Gastroesophageal sphincter (tissue), 4 donors: ENCODE results near the gene SMARCB1. TPM values are rescaled to one million over a fixed set of nuclear protein-coding genes. Genes with fewer than 3 reads are reported as not detected.

Experiments
- ATAC-seq: fragments of 150-250 bp; one replicate; pipeline ENCODE4 v1.9.1; 2016; ENCODE audit warnings: mild to moderate bottlenecking, moderate library complexity
- H3K27ac ChIP-seq, 4 donors: fragments of 200-600 bp; sonication (generic) in 3 of 4; 1 replicate in 3 of 4; 2 replicates in 1 of 4; pipeline ENCODE4 v1.5.1; 2016 to 2019
- H3K27me3 ChIP-seq: fragments of 200-600 bp; sonication (generic); one replicate; pipeline ENCODE4 v1.5.1; 2019
- H3K36me3 ChIP-seq, 2 donors: fragments of 200-600 bp; sonication (generic); one replicate each; pipeline ENCODE4 v1.5.1; 2019; ENCODE audit warnings: control low read depth in 1 of 2
- H3K4me1 ChIP-seq, 3 donors: fragments of 200-600 bp; sonication (generic); 1 replicate in 2 of 3; 2 replicates in 1 of 3; pipeline ENCODE4 v1.5.1; 2016 to 2019; ENCODE audit warnings: control low read depth in 2 of 3
- H3K4me3 ChIP-seq, 2 donors: fragments of 200-600 bp; sonication (generic); one replicate each; pipeline ENCODE4 v1.5.1; 2019; ENCODE audit warnings: mild to moderate bottlenecking in 1 of 2, moderate library complexity in 1 of 2
- H3K9me3 ChIP-seq, 3 donors: fragments of 200-600 bp; sonication (generic); one replicate each; pipeline ENCODE4 v1.5.1; 2017 to 2019; ENCODE audit warnings: control low read depth in 2 of 3
- EP300 ChIP-seq: sonication (generic); formaldehyde crosslinking; IDR thresholded peaks from one replicate; pipeline ENCODE4 v1.6.1; 2017; ENCODE audit warnings: antibody characterized with exemption, mild to moderate bottlenecking
- POLR2A ChIP-seq, 2 donors: fragments of 450-650 bp; IDR thresholded peaks; one replicate each; pipeline ENCODE4 v1.6.1; 2017; ENCODE audit warnings: antibody characterized with exemption in 2 of 2, mild to moderate bottlenecking in 2 of 2, moderate library complexity in 1 of 2
- POLR2AphosphoS5 ChIP-seq: sonication (generic); formaldehyde crosslinking; IDR thresholded peaks from one replicate; pipeline ENCODE4 v1.6.1; 2017; ENCODE audit warnings: antibody characterized with exemption
- WGBS, 2 donors: methylation state at CpG; one replicate each; pipeline ENCODE4 v1.1.5; 2018; ENCODE audit warnings: low coverage in 1 of 2; 5-methylcytosine and 5-hydroxymethylcytosine counted together
- total RNA-seq, 4 donors: library from RNA; depleted of rRNA; stranded (reverse); fragments of >200 nt; gene quantifications; one replicate each; pipeline ENCODE4 v1.1.0, GENCODE V29; 2016
- TF ChIP-seq, protein P1 (sequence below), 4 experiments: fragments of 200-600 bp in 2 of 4; fragments of 450-650 bp in 2 of 4; sonication (generic) in 1 of 4; IDR thresholded peaks; one replicate each; pipeline ENCODE4 v1.5.1; 2017 to 2019; ENCODE audit warnings: antibody characterized with exemption in 4 of 4, mild to moderate bottlenecking in 2 of 4, moderate library complexity in 2 of 4

Gene SMARCB1
- total RNA-seq, 4 donors from 2014 or later: 27.9 to 58.8 (median 32.7) TPM

DNA sequence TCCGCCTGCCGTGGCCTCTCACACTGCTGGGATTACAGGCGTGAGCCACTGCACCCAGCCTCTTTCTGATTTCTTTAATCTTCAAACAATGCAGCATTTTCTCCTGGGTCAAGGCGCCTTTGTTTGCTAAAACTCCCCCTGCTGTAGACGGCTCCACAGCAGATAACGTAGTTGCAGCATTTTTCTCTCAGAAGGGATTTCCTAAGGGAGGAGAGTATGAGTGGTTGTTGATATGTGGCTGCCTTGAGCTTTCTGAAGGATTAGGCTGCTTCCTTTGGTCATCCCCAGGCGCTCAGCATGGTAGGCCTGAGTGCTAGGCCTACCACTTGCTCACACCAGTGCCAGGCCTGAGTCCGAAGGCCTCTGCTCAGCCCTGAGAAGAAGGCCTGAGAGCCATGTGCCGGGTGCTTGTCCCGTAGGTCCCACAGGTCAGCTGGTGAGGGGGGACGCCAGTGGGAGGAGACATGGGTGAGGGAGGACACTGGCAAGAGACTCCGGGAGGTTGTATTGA is 18.1 kb downstream of the SMARCB1 start:
- ATAC-seq: no peak
- Histone ChIP-seq H3K27me3 (no peaks in the 10 kb centered on the region), H3K36me3 (peaks cover 0 to 100% of the 10 kb centered on the region in 2 donors), H3K27ac (no peak overlapping the region), H3K4me3 (no peak overlapping the region), H3K9me3 (no peaks in the 10 kb centered on the region), H3K4me1 (no peaks in the 10 kb centered on the region)
- 70 to 93% methylated on average over 3 to 7 of the region's 12 CpGs for WGBS, 2 donors
- TF ChIP-seq POLR2A (IDR thresholded peaks at IDR 0.05) (no peak), POLR2AphosphoS5 (no peak), EP300 (no peak)
- TF ChIP-seq, protein P1, sequence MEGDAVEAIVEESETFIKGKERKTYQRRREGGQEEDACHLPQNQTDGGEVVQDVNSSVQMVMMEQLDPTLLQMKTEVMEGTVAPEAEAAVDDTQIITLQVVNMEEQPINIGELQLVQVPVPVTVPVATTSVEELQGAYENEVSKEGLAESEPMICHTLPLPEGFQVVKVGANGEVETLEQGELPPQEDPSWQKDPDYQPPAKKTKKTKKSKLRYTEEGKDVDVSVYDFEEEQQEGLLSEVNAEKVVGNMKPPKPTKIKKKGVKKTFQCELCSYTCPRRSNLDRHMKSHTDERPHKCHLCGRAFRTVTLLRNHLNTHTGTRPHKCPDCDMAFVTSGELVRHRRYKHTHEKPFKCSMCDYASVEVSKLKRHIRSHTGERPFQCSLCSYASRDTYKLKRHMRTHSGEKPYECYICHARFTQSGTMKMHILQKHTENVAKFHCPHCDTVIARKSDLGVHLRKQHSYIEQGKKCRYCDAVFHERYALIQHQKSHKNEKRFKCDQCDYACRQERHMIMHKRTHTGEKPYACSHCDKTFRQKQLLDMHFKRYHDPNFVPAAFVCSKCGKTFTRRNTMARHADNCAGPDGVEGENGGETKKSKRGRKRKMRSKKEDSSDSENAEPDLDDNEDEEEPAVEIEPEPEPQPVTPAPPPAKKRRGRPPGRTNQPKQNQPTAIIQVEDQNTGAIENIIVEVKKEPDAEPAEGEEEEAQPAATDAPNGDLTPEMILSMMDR (IDR thresholded peaks at IDR 0.05): no peak

DNA sequence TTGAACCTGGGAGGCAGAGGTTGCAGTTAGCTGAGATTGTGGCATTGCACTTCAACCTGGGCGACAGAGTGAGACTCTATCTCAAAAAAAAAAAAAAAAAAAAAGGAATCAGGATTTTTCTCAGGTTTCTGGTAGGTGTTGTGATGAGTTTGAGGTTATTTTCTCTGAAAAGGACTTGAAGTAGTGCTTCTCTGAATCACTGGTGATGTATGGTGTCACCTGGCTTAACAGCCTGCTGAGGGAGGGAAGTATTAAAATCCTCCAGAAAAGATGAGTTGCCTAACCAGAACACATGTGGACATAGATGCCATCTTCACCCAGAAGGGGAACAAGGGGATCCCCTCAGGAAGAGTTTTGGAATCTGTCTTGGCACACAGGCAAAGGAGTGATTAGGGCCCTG is 20.1 kb downstream of the SMARCB1 start:
- no CpG with 5 or more reads among the region's 1 CpG for WGBS, 2 donors
- Histone ChIP-seq H3K4me3 (no peak overlapping the region), H3K9me3 (no peaks in the 10 kb centered on the region), H3K27ac (no peak overlapping the region), H3K36me3 (peaks cover 0 to 99% of the 10 kb centered on the region in 2 donors), H3K4me1 (no peaks in the 10 kb centered on the region), H3K27me3 (no peaks in the 10 kb centered on the region)
- TF ChIP-seq EP300 (no peak), POLR2AphosphoS5 (no peak), POLR2A (IDR thresholded peaks at IDR 0.05) (no peak)
- TF ChIP-seq, protein P1 (IDR thresholded peaks at IDR 0.05): no peak
- no peak for ATAC-seq

DNA sequence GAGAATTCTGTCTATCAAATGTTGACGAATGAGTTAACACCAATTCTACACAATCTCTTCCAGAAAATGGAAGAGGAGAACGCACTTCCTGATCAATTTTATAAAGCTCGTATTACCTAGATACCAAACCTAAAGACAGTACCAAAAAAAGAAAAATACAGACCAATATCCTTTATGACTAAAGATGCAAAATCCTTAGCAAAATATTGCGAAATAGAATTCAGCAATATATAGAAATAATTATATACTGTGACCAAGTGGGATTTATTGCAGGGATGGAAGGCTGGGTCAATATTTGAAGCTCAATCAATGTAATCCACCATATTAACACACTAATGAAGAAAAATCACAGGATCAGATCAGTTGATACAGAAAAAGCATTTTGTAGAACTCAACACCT is 25.6 kb downstream of the SMARCB1 start:
- peaks cover 0 to 89% of the 10 kb centered on the region in 2 donors for H3K36me3 ChIP-seq
- TF ChIP-seq POLR2A (IDR thresholded peaks at IDR 0.05): no peak
- no peak for TF ChIP-seq POLR2AphosphoS5
- TF ChIP-seq, protein P1 (IDR thresholded peaks at IDR 0.05): no peak
- no peak for TF ChIP-seq EP300
- no peak overlapping the region for H3K4me3 ChIP-seq
- 96 to 100% methylated on average over 4 of the region's 4 CpGs for WGBS, 2 donors
- H3K27ac ChIP-seq: no peak overlapping the region
- H3K9me3 ChIP-seq: no peaks in the 10 kb centered on the region
- no peak for ATAC-seq
- no peaks in the 10 kb centered on the region for H3K4me1 ChIP-seq
- H3K27me3 ChIP-seq: no peaks in the 10 kb centered on the region

DNA sequence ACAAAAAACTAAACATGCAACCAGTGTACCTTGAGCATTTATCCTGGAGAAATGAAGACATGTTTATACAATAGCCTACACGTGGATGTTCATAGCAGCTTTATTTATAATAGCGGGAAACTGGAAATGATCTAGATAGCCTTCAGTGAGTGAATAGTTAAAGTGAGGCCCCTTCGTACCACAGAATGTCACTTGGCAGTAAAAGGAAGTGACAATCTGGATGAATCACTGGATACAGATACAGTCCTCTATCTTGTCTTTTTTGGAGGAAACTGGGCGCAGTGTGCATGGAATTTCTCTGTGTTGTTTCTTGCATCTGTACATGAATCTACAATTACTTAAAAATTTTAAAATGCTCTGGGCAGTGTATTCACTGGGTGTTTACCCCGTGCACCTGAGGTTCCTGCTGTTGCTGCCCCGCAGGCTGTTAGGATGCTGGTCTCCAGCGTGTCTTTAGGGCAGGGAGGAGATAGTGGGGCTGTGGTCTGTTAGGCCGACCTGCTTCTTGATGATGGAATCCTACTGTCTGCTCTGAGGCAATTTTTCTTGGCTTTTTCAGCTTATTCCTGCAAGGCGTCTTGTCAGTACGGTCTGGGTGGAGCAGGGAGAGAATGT is 28.9 kb downstream of the SMARCB1 start:
- no peak for ATAC-seq
- TF ChIP-seq, protein P1 (IDR thresholded peaks at IDR 0.05): no peak
- TF ChIP-seq POLR2AphosphoS5 (no peak), POLR2A (IDR thresholded peaks at IDR 0.05) (no peak), EP300 (no peak)
- Histone ChIP-seq H3K9me3 (no peaks in the 10 kb centered on the region), H3K4me1 (no peaks in the 10 kb centered on the region), H3K27ac (no peak overlapping the region), H3K36me3 (peaks cover 0 to 90% of the 10 kb centered on the region in 2 donors), H3K27me3 (no peaks in the 10 kb centered on the region), H3K4me3 (no peak overlapping the region)
- WGBS, 2 donors: 64 to 70% methylated on average over 7 to 10 of the region's 10 CpGs
